H4 (cell line): Measurements from ENCODE around the gene PXMP4. TPM values are rescaled to one million over a fixed set of nuclear protein-coding genes. Genes with fewer than 3 reads are reported as not detected.

ENCODE experiments used
- DNase-seq: peaks from one replicate; pipeline ENCODE4 v3.0.0-alpha.2; 2015; ENCODE audit warnings: low spot score
- total RNA-seq: library from RNA; depleted of rRNA; stranded (reverse); fragments of >200 nt; shearing (Covaris generic); gene quantifications from 2 replicates; pipeline ENCODE4 v1.2.3, GENCODE V29; 2014

Gene PXMP4
- total RNA-seq, 1 experiment from 2014 or later: 2.5 TPM

DNA sequence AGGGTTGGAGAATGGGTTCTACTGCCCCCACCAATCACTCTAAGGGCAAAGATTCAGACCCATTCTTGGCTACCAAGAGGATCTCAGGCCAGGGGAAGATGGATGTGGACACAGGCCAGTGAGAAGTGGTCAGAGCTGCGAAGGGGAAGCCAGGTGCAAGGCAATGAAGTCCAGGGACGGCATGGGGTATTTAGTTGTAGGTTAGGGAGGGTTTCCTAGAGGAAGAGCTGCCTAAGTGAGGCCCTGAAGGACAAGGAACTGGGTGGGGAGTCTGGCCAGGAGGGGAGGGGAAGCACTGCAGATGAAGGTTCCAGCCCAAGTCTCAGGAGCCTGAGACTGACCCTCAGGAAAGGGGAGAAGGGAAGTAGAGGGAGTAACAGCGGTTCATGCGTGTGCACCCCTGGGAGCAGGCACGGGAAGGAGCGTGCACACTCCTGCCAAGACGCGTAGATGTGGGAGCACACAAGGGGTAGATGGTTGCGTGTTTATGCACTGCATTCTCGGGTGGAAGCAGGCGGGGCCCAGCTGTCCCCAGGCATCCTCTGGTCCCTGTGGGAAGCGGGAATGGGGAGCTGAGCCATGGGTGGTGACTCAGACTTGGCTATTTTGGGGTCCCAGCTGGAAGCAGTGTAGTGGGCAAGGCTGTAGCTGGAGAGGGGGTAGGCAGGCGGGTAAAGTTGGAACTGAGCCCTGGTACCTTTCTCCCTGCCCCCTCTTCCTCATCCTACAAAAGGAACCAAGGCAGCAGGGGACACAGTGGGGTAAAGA is 50.1 kb downstream of the PXMP4 start:
- no peak for DNase-seq

DNA sequence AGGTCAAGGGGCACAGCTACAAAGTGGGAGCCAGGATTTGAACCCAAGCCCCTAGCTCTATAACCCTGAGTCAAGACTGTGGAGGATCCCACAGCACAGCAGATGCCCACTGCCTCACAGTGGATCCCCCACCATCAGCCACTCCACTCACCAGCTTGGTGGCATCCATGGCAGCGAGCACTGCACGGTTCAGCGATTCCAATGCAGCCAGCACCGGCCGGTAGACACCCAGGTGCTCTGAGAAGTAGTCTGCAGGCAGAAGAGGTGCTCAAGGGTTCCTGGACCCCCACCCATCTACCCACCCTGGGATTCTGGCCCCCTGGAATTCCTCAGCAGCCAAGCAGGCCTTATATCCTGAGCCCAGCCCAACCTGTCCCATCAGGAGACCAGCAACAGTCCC is 50.9 kb downstream of the PXMP4 start:
- DNase-seq: no peak

DNA sequence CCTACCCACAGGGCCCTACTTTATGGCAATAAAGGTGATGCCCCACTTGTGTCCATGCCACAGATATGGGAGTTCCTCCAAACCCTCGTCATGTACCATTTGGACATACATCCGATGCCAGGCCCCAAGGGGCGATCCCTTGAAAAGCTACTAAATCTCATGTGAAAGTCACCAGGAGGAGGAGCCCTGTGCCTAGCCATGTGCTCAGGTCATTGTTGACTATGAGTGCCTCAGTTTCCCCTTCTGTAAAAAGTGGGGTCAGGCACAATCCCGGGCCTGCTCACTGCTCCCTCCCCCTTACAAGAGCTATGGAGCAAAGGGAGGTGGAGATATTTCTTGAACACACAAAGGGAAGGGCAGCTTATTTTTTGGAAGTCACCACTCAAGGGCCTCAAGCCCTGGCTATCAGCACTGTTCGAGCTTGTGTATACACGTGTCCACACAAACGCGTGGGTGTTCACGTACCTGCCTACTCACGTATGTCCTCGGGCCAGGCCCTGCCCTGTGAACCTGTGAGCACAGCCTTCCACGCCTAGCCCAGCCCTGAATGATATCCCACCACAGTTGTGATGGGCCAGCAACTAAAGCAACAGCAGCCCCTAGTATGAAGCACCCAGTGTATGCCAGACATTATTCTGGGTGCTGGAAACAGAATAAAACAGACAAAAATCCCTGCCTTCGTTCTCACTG is 51.5 kb downstream of the PXMP4 start:
- DNase-seq: no peak

DNA sequence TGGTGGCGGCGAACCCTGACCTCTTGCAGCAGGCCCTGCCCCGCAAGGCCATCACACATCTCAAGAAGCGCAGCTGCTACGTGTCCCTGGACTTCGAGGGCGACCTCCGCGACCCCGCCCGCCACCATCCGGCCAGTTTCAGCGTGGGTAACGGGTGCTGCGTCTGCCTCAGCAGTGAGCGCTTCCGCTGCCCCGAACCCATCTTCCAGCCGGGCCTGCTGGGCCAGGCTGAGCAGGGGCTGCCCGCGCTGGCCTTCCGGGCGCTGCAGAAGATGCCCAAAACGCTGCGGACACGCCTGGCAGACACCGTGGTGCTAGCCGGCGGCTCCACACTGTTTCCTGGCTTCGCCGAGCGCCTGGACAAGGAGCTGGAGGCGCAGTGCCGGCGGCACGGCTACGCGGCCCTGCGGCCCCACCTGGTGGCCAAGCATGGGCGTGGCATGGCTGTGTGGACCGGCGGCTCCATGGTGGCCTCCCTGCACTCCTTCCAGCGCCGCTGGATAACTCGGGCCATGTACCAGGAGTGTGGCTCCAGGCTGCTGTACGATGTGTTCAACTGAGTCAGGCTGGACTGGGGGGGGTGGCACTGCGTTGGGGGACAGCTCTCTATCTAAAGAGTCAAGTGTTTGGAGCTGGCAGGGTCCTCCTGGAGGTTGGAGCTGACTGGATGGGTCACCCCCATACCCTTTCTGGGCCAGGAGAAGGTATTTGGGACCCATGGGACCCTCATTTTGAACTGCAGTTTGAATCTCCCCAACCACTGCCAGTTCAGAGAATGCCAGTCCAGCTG is 52.2 kb downstream of the PXMP4 start:
- no peak for DNase-seq

DNA sequence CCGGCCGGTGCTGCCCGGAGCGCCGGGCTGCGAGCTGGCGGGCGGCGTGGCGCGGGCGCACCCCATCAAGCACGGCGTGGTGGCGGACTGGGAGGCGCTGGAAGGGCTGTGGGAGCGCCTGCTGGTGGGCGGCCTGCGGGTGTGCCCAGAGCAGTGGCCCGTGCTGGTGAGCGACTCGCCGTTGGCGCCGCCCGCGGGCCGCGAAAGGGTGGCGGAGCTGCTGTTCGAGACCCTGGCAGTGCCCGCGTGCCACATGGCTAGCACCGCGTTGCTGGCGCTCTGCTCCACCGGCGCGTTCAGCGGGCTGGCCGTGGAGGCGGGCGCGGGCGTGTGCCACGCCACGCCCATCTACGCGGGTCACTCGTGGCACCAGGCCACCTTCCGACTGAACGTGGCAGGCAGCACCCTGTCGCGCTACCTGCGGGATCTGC is 52.9 kb downstream of the PXMP4 start:
- no peak for DNase-seq

GRCh38 chr20:33666293-33667244 is 53.5 kb downstream of the PXMP4 start, which contains the start of gene ACTL10:
Gene ACTL10 (plus strand): TSS chr20:33666943. CDS start chr20:33667498, 555 bp downstream.
- no peak for DNase-seq

DNA sequence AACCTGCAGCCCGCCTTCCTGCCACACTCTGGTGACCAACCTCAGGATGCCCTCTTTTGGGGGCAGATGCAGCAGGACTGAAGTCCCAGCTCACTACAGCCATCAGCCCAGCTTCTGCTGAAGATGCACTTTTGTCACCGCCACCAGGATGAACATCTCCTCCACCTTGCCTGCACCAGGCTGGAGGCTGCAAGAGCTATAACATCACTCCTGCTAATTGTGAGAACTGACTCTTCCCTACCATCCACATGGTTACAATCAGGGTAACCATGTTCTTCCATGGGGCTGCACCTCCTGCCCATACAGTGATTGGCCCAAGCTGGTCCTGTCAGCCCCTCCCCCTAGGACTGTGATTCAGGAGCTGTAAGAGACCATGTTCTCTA is 55.4 kb downstream of the PXMP4 start:
- DNase-seq: no peak

DNA sequence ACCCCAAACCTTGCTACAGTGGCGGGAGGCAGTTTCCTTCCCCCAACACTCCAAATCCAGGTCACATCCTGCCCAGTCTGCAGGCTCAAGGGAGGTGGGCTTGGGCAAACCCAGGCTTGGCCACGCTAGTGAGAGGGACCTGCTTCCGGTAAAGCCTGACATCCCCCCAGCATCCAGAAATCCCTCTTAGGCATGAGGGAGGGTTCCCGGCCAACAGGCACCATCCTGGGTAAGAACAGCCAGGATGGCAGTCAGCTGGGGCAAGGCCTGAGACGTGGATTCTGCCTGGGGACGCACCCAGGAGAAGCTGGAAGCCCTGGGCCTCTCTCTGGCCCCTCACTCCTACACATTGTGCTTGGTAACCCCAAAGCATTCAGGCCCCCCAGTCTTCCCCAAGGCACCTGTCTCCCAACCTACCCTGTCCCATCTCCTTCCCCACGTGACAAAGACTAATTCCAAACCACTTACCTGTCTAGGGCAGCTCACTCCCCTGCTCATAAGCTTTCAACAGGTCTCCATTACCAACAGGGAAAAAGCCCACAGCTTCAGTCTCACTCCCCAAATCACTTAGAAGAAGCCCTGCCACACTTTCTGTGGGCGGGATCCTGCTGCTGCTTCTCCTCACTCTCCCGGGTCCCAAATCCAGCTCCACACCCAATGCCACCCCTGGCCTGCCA is 55.9 kb downstream of the PXMP4 start:
- DNase-seq: no peak

DNA sequence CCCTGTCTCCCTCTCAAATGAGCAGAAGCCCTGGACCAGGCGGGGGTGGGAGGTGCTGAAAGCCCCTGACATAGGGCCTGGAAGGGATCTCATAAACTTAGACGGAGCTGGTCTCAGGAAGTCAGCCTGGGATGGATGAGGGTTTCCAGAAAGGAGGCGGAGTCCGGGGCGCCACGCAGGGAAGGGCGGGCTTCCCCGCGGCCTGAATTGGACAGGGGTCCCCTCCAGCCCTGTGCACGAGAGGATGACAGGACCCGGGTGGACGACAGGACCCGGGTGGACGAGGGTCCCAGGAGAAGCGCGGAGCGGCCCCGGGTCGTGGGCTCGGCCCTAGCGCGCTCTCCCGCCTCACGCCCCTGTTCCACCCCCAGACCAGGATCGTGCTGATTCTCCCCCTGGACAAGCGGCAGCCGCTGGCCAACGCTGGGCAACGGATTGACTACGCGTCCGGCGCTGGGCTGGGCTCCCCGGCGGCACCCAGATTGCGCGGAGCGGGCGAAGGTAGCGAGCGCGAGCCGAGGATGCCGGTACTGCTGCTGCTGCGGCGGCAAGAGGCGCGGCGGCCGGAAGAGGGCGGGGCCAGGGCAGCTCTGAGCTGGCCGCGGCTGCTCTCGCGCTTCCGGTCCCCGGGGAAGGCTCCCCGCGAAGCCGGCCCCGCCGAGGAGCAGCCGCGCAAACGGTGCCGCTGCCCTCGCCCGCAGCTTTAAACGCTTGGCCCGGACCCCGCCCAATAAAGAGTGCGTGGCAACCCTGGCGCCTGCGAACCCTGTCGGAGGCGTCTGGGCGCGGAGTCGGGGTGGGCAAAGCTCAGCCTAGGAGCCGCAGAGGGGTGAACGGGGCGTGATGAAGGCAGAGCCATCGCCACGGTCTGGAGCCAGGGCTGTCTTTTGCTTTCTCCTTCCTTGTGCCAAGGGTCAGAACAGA is 56.7 kb downstream of the PXMP4 start:
- peak; percentile 69 for DNase-seq

DNA sequence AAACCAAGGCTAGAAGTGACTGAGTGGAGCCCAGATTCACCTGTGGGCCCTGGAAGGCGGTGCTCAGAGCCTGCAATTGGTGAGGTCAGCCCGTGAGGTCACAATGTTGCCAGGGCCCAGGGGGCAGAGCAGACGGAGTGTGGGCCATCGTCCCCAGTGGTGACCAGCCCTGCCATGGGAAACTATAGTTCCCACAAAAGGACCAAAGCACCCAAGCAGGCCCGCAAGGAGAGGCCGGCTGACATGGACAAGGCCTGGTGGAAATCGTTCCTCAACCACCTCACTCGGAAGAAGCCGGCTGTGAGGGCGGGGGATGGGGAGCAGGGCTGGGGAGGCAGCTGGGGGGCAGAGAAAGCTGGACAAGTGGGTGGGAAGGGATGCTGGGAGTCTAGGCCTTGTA is 57.9 kb downstream of the PXMP4 start, which contains the start of gene C20orf144:
Gene C20orf144 (plus strand): TSS at position 156 of the 400 bp plus-strand sequence. CDS start 19 bp downstream, at position 175.
- DNase-seq: no peak

DNA sequence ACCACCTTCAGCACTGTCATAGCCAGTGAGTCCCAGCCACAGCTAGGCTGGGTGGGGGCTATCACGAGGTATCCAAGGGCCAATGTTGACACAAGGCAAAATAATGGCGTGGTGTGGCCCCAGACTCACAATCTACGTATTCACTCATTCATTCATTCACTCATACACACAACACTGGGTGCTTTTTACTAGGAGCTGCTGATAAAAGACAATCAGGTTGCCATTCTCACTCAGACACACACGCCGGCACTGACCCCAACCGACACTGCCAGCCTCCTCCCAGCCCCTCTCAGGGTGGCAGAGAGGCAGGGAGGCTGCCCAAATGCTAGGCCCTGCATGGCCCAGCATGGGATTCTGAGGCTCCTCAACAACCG is 59.4 kb downstream of the PXMP4 start:
- no peak for DNase-seq

DNA sequence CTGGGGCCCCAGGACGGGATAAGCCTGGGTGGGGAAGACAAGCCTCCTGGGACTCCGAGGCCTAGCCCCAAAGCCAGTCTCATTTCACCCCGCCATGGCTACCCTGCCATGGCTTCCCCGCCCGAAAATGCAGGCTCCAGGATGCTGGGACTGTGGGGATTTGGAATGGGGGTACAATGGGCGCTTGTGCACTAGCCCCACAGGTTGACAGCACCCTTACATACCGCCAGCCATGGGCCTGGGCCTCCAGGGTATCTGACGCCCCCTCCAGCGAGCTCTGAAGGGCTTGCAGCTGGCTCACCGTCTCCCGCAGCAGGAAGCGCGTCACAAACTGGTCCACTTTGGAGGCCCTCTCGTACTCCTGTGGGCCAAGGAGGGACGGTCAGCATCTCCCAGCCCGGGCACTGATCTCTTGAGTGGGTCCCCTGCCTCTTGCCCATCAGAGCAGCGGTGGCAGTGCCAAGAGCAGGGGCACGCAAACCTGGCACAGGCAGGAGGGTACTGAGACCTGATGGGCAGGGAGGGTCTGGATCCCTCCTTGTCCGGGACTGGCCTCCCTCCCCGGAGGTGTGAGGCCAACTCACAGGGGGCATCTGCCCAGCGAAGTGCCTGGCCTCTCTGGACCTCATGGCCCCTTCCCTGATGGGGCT is 60.0 kb downstream of the PXMP4 start:
- no peak for DNase-seq

GRCh38 chr20:33659341-33660034 is 60.6 kb downstream of the PXMP4 start:
- DNase-seq: no peak

- DNase-seq: no peak
These were observed 61.2 kb downstream of the PXMP4 start for GRCh38 chr20:33658929-33659328.

DNA sequence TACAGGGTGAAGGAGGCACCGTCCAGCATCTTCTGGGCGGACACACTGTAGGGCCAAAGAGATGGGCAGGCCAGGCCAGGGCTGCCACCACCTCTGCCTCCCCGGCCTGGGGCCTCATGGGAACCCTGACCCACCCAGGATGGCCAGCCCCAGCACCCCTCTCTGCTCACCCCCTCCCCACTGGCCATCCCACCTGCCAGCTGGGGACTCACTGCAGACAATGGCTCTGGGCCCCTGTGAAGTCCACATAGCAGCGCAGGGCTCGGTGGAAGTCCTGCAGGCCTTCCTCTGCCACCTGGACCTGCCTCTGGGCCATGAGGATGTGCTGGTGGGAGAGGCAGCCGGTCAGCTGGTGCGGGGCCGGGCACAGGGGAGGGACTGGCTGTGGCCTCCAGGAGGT is 61.6 kb downstream of the PXMP4 start:
- DNase-seq: no peak

DNA sequence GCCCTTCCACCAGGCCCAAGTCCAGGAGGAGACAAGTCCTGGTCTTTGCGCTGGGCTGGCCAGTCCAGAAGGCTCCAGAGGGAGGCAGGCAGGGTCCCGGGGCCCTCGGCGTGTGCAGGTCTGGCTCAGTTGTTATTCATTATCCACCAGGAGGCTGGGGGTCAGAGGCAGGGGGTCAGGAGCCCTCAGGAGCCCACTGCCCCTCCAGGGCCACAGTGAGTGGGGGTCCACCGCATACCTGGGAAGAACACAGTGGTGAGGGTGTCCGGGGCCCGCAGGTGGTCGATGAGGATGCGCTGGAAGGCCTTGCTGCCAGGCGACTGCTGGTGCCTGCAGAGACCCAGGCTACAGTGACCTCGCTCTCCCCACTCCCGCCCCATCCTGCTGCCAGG is 62.4 kb downstream of the PXMP4 start:
- DNase-seq: no peak

GRCh38 chr20:33656783-33657703 is 63.1 kb downstream of the PXMP4 start:
- DNase-seq: no peak
